C4-2B (cell line): Measurements from ENCODE around the gene MOXD1.

Experiments used
- CTCF ChIP-seq: fragments of 450-650 bp; conservative IDR thresholded peaks from 2 replicates; pipeline ENCODE4 v1.5.1; 2017; ENCODE audit warnings: mild to moderate bottlenecking
- ZFX ChIP-seq: fragments of 450-650 bp; IDR thresholded peaks from 2 replicates; pipeline ENCODE4 v1.6.1; 2017

- TF ChIP-seq CTCF: no peak
- TF ChIP-seq ZFX: no peak
Measured at GRCh38 chr6:132334521-132334885, 66.8 kb downstream of the MOXD1 start.
